A673 (cell line): ENCODE results near the gene ST6GALNAC4. TPM values are rescaled to one million over a fixed set of nuclear protein-coding genes. Genes with fewer than 3 reads are reported as not detected.

Source experiments
- BruUV-seq: library from RNA; stranded (reverse); fragments of 400-500 nt; replicated peaks from 2 replicates; lab custom pipeline; 2021; lab: Mats Ljungman, UMichigan
- CTCF ChIA-PET: fragments of 300-600 bp; sonication (Branson Sonifier 250); formaldehyde crosslinking; loops from one replicate; lab custom pipeline; 2022; ENCODE audit warnings: antibody characterized with exemption; lab: Charles Lee
- POLR2A ChIA-PET: fragments of 300-600 bp; sonication (Branson Sonifier 250); formaldehyde crosslinking; loops from one replicate; lab custom pipeline; 2022; ENCODE audit warnings: antibody characterized with exemption; ENCODE audit not compliant: low non-redundant PET; lab: Charles Lee
- DNase-seq: peaks from one replicate; pipeline ENCODE4 v3.0.0-alpha.2; 2015; ENCODE audit warnings: low spot score
- H3K27ac ChIP-seq: fragments of 200-600 bp; sonication (generic); 2 replicates; pipeline ENCODE4 v1.5.1; 2016; ENCODE audit warnings: mixed run types, low read depth, mild to moderate bottlenecking, mixed read lengths, antibody characterized with exemption, low read length; ENCODE audit not compliant: poor library complexity, severe bottlenecking
- H3K27me3 ChIP-seq: fragments of 200-600 bp; sonication (generic); replicated peaks from 2 replicates; pipeline ENCODE4 v1.6.1; 2017; ENCODE audit warnings: mixed run types, low read depth, mild to moderate bottlenecking, mixed read lengths, antibody characterized with exemption, low read length; ENCODE audit not compliant: insufficient read depth, poor library complexity
- H3K36me3 ChIP-seq: fragments of 200-600 bp; sonication (generic); 2 replicates; pipeline ENCODE4 v1.6.1; 2016; ENCODE audit warnings: mixed run types, mild to moderate bottlenecking, mixed read lengths, antibody characterized with exemption, low read length; ENCODE audit not compliant: insufficient read depth, poor library complexity, severe bottlenecking
- H3K4me1 ChIP-seq: fragments of 200-600 bp; sonication (generic); 2 replicates; pipeline ENCODE4 v1.6.1; 2017; ENCODE audit warnings: mixed run types, mild to moderate bottlenecking, mixed read lengths, antibody characterized with exemption, low read length; ENCODE audit not compliant: insufficient read depth, poor library complexity, severe bottlenecking
- H3K4me3 ChIP-seq: fragments of 200-600 bp; sonication (generic); 2 replicates; pipeline ENCODE4 v1.5.1; 2016; ENCODE audit warnings: low read depth, mixed run types, mild to moderate bottlenecking, mixed read lengths, low read length; ENCODE audit not compliant: poor library complexity, severe bottlenecking
- H3K9me3 ChIP-seq: fragments of 200-600 bp; sonication (generic); 2 replicates; pipeline ENCODE4 v1.6.1; 2016; ENCODE audit warnings: mixed run types, low read depth, mild to moderate bottlenecking, mixed read lengths, antibody characterized with exemption, low read length; ENCODE audit not compliant: poor library complexity, severe bottlenecking
- CTCF ChIP-seq: fragments of 300-800, 200-600 bp; sonication (generic); conservative IDR thresholded peaks from 2 replicates; pipeline ENCODE4 v1.5.1; 2017; ENCODE audit warnings: low read depth, mild to moderate bottlenecking, antibody characterized with exemption, low read length, moderate library complexity, mixed read lengths
- EZH2 ChIP-seq: fragments of 200-600 bp; sonication (generic); IDR thresholded peaks from 2 replicates; pipeline ENCODE4 v1.6.1; 2017; ENCODE audit warnings: borderline replicate concordance, low read depth, mild to moderate bottlenecking, mixed read lengths, antibody characterized with exemption, low read length; ENCODE audit not compliant: poor library complexity, severe bottlenecking
- intact Hi-C: fragments of 100-400 bp; cut with micrococcal nuclease; formaldehyde crosslinking; loops from one replicate; pipeline ENCODE4 v1.10.0; 2022; ENCODE audit not compliant: unreplicated experiment
- total RNA-seq: library from RNA; stranded (reverse); gene quantifications from 2 replicates; pipeline ENCODE4 v1.2.3, GENCODE V29; 2021

ST6GALNAC4 gene
- total RNA-seq, 1 experiment from 2014 or later: 11.8 TPM

GRCh38 chr9:127905004-127905728 is 11.7 kb downstream of the ST6GALNAC4 start:
- no TSS peak for BruUV-seq
- CTCF ChIA-PET: interaction anchor here (0.6 kb wide), 1 partner anchor 11 kb away, joined by 3 read pairs; no protein-coding TSS in a partner anchor
- intact Hi-C loops: no loop called here

GRCh38 chr9:127904561-127905003 is 12.3 kb downstream of the ST6GALNAC4 start:
- no peak for DNase-seq
- H3K9me3 ChIP-seq: no peaks in the 10 kb centered on the region
- intact Hi-C loops: no loop called here
- TF ChIP-seq EZH2 (no peak), CTCF (no peak)
- ChIA-PET POLR2A (no interaction called here), CTCF (interaction anchor here (0.6 kb wide), 1 partner anchor 11 kb away, joined by 3 read pairs; no protein-coding TSS in a partner anchor)
- no TSS peak for BruUV-seq
- no peak overlapping the region for H3K27ac ChIP-seq
- no peaks in the 10 kb centered on the region for H3K4me1 ChIP-seq
- H3K27me3 ChIP-seq: no peaks in the 10 kb centered on the region
- H3K4me3 ChIP-seq: no peak overlapping the region
- no peaks in the 10 kb centered on the region for H3K36me3 ChIP-seq

More at GRCh38 chr9:127905004-127905728, 11.7 kb downstream of the ST6GALNAC4 start:
- TF ChIP-seq CTCF (no peak), EZH2 (no peak)
- no peak overlapping the region for H3K27ac ChIP-seq
- H3K9me3 ChIP-seq: no peaks in the 10 kb centered on the region
- no peaks in the 10 kb centered on the region for H3K4me1 ChIP-seq
- H3K4me3 ChIP-seq: no peak overlapping the region
- POLR2A ChIA-PET: no interaction called here
- H3K27me3 ChIP-seq: no peaks in the 10 kb centered on the region
- no peaks in the 10 kb centered on the region for H3K36me3 ChIP-seq
- no peak for DNase-seq

- CTCF ChIA-PET: no interaction called here
These were observed 13.0 kb downstream of the ST6GALNAC4 start for GRCh38 chr9:127903557-127904475.

More at GRCh38 chr9:127903557-127904475, 13.0 kb downstream of the ST6GALNAC4 start:
- Histone ChIP-seq H3K27me3 (no peaks in the 10 kb centered on the region), H3K36me3 (no peaks in the 10 kb centered on the region), H3K4me3 (no peak overlapping the region), H3K27ac (no peak overlapping the region), H3K9me3 (no peaks in the 10 kb centered on the region), H3K4me1 (no peaks in the 10 kb centered on the region)
- intact Hi-C loops: no loop called here
- no peak for DNase-seq
- BruUV-seq: no TSS peak
- TF ChIP-seq CTCF: no peak
- TF ChIP-seq EZH2: no peak
- POLR2A ChIA-PET: no interaction called here
